DOHH2 (cell line): Measurements from ENCODE around the gene DRGX.

Source experiments
- H3F3A ChIP-seq: fragments of 200-600 bp; sonication (generic), shearing (Covaris generic); 2 replicates; pipeline ENCODE4 v1.6.0; 2016; ENCODE audit warnings: antibody characterized with exemption, mild to moderate bottlenecking; ENCODE audit not compliant: control insufficient read depth, insufficient read depth
- H3K27ac ChIP-seq: fragments of 200-600 bp; sonication (generic); 2 replicates; pipeline ENCODE4 v1.5.1; 2014; ENCODE audit warnings: low read depth, mild to moderate bottlenecking, low read length, moderate library complexity
- H3K27me3 ChIP-seq: fragments of 200-600 bp; sonication (generic); 2 replicates; pipeline ENCODE4 v1.6.1; 2014; ENCODE audit warnings: mild to moderate bottlenecking, low read length, mixed read lengths; ENCODE audit not compliant: control insufficient read depth
- H3K36me3 ChIP-seq: fragments of 200-600 bp; sonication (generic); 2 replicates; pipeline ENCODE4 v1.6.1; 2014; ENCODE audit warnings: mild to moderate bottlenecking, low read length, moderate library complexity, mixed read lengths; ENCODE audit not compliant: control insufficient read depth
- H3K4me1 ChIP-seq: fragments of 200-600 bp; sonication (generic); 2 replicates; pipeline ENCODE4 v1.6.1; 2014; ENCODE audit warnings: mild to moderate bottlenecking, low read length, mixed read lengths; ENCODE audit not compliant: control insufficient read depth
- H3K4me2 ChIP-seq: fragments of 200-600 bp; sonication (generic); 2 replicates; pipeline ENCODE4 v1.6.0; 2014; ENCODE audit warnings: mild to moderate bottlenecking, low read length, moderate library complexity
- H3K4me3 ChIP-seq: fragments of 200-600 bp; sonication (generic); 2 replicates; pipeline ENCODE4 v1.5.1; 2014; ENCODE audit warnings: mild to moderate bottlenecking, low read length, mixed read lengths
- H3K79me2 ChIP-seq: fragments of 200-600 bp; sonication (generic); 2 replicates; pipeline ENCODE4 v1.6.1; 2014; ENCODE audit warnings: mild to moderate bottlenecking, low read length, mixed read lengths; ENCODE audit not compliant: control insufficient read depth
- H3K9me2 ChIP-seq: fragments of 200-600 bp; sonication (generic); replicated peaks from 2 replicates; pipeline ENCODE4 v1.6.1; 2014; ENCODE audit warnings: mild to moderate bottlenecking, low read length, mixed read lengths; ENCODE audit not compliant: control insufficient read depth
- H3K9me3 ChIP-seq: fragments of 200-600 bp; sonication (generic); 2 replicates; pipeline ENCODE4 v1.6.1; 2014; ENCODE audit warnings: antibody characterized with exemption, low read length, mixed read lengths; ENCODE audit not compliant: control insufficient read depth, insufficient read depth
- H4K20me1 ChIP-seq: fragments of 200-600 bp; sonication (generic); 2 replicates; pipeline ENCODE4 v1.6.0; 2014; ENCODE audit warnings: low read depth, mild to moderate bottlenecking, antibody characterized with exemption, low read length, moderate library complexity; ENCODE audit not compliant: control insufficient read depth, insufficient read depth
- EZH2phosphoT487 ChIP-seq: fragments of 200-600 bp; sonication (generic); IDR thresholded peaks from 2 replicates; pipeline ENCODE4 v1.6.1; 2017; ENCODE audit warnings: borderline replicate concordance, mild to moderate bottlenecking, antibody characterized with exemption, low read length, moderate library complexity, mixed read lengths
- TF ChIP-seq, protein P1 (sequence below): fragments of 200-600 bp; sonication (generic); IDR thresholded peaks from one replicate; pipeline ENCODE4 v1.5.1; 2014; ENCODE audit warnings: antibody characterized with exemption, mild to moderate bottlenecking, low read depth, low read length; ENCODE audit not compliant: poor library complexity, severe bottlenecking

The DRGX gene

GRCh38 chr10:49374740-49375139 lies 21.1 kb downstream of the DRGX start:
- Histone ChIP-seq H3K4me1 (no peaks in the 10 kb centered on the region), H3K36me3 (no peaks in the 10 kb centered on the region), H3K9me3 (no peaks in the 10 kb centered on the region), H4K20me1 (no peaks in the 10 kb centered on the region), H3K27me3 (peaks cover 5% of the 10 kb centered on the region; the same call in 1 of the 2 replicates), H3K4me3 (no peak overlapping the region), H3F3A (no peaks in the 10 kb centered on the region), H3K27ac (no peak overlapping the region), H3K79me2 (no peaks in the 10 kb centered on the region), H3K9me2 (no peaks in the 10 kb centered on the region), H3K4me2 (no peak overlapping the region)
- TF ChIP-seq EZH2phosphoT487: no peak
- TF ChIP-seq, protein P1, sequence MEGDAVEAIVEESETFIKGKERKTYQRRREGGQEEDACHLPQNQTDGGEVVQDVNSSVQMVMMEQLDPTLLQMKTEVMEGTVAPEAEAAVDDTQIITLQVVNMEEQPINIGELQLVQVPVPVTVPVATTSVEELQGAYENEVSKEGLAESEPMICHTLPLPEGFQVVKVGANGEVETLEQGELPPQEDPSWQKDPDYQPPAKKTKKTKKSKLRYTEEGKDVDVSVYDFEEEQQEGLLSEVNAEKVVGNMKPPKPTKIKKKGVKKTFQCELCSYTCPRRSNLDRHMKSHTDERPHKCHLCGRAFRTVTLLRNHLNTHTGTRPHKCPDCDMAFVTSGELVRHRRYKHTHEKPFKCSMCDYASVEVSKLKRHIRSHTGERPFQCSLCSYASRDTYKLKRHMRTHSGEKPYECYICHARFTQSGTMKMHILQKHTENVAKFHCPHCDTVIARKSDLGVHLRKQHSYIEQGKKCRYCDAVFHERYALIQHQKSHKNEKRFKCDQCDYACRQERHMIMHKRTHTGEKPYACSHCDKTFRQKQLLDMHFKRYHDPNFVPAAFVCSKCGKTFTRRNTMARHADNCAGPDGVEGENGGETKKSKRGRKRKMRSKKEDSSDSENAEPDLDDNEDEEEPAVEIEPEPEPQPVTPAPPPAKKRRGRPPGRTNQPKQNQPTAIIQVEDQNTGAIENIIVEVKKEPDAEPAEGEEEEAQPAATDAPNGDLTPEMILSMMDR: no peak

- no peaks in the 10 kb centered on the region for H3K9me3 ChIP-seq
- TF ChIP-seq EZH2phosphoT487: no peak
- TF ChIP-seq, protein P1: no peak
- H3K4me2 ChIP-seq: no peak overlapping the region
- H3K27me3 ChIP-seq: peaks cover 5% of the 10 kb centered on the region; the same call in 1 of the 2 replicates
- H3K79me2 ChIP-seq: no peaks in the 10 kb centered on the region
- H3K9me2 ChIP-seq: no peaks in the 10 kb centered on the region
- H4K20me1 ChIP-seq: no peaks in the 10 kb centered on the region
- no peaks in the 10 kb centered on the region for H3F3A ChIP-seq
- H3K27ac ChIP-seq: no peak overlapping the region
- H3K36me3 ChIP-seq: no peaks in the 10 kb centered on the region
- no peaks in the 10 kb centered on the region for H3K4me1 ChIP-seq
- no peak overlapping the region for H3K4me3 ChIP-seq
Observed at GRCh38 chr10:49373361-49373760, 22.5 kb downstream of the DRGX start.

- Histone ChIP-seq H3F3A (no peaks in the 10 kb centered on the region), H3K9me2 (no peaks in the 10 kb centered on the region), H3K36me3 (no peaks in the 10 kb centered on the region), H3K4me3 (no peak overlapping the region), H3K4me1 (no peaks in the 10 kb centered on the region), H3K9me3 (no peaks in the 10 kb centered on the region), H4K20me1 (no peaks in the 10 kb centered on the region), H3K79me2 (no peaks in the 10 kb centered on the region), H3K27ac (no peak overlapping the region), H3K4me2 (no peak overlapping the region), H3K27me3 (no peaks in the 10 kb centered on the region; the same call in 1 of the 2 replicates)
- TF ChIP-seq, protein P1: no peak
- TF ChIP-seq EZH2phosphoT487: no peak
Observed at GRCh38 chr10:49371967-49372366, 23.9 kb downstream of the DRGX start.
